ENCODE measurements around the gene IER2. TPM values are rescaled to one million over a fixed set of nuclear protein-coding genes. Genes with fewer than 3 reads are reported as not detected.

The IER2 gene
- total and polyA plus RNA-seq, 2 donors (not counting 3 experiments of a cell fraction or from before 2014, with no cell fraction given), result 60.6 to 81.6 TPM

GRCh38 chr19:13133241-13133870 lies 16.9 kb upstream of the IER2 start:
- Histone ChIP-seq H3K27ac (ENCODE audit: insufficient read depth, low read depth, low read length) (no peak overlapping the region), H3K9me1 (replicated peaks; ENCODE audit: control insufficient read depth, extremely low read depth, insufficient read depth, low read length) (no peaks in the 10 kb centered on the region), H3K4me3 (replicated peaks in 1 of 3; ENCODE audit: insufficient read depth in 1 of 3, low read depth in 1 of 3, low read length in 3 of 3) (no peak overlapping the region), H3K79me2 (ENCODE audit: control insufficient read depth, insufficient read depth, low read length) (peaks cover 58% of the 10 kb centered on the region), H3K9ac (replicated peaks; ENCODE audit: extremely low read depth, insufficient read depth, low read length) (no peak overlapping the region), H4K20me1 (replicated peaks; ENCODE audit: control insufficient read depth, extremely low read depth, insufficient read depth, low read length) (peaks cover 2% of the 10 kb centered on the region), H3K9me3 (replicated peaks; ENCODE audit: control insufficient read depth, insufficient read depth, low read length) (no peaks in the 10 kb centered on the region), H3K4me2 (ENCODE audit: insufficient read depth, low read length) (no peak overlapping the region), H3K27me3 (ENCODE audit: control insufficient read depth in 2 of 2, insufficient read depth in 2 of 2, low read length in 2 of 2) (no peaks in the 10 kb centered on the region), H2AFZ (ENCODE audit: low read depth, low read length) (no peak overlapping the region), H3K4me1 (ENCODE audit: control insufficient read depth, extremely low read depth, insufficient read depth, low read length) (no peaks in the 10 kb centered on the region), H3K36me3 (ENCODE audit: control insufficient read depth in 2 of 2, extremely low read depth in 1 of 2, insufficient read depth in 2 of 2, low read length in 2 of 2) (peaks cover 9 to 35% of the 10 kb centered on the region in 2 experiments)
- no peak for TF ChIP-seq JUN (IDR thresholded peaks at IDR 0.05; ENCODE audit: borderline replicate concordance, insufficient read depth, insufficient read length, low read depth)
- TF ChIP-seq POLR2AphosphoS5 (IDR thresholded peaks at IDR 0.05; ENCODE audit: insufficient read depth, low read depth, low read length), result no peak
- TF ChIP-seq POLR2A (IDR thresholded peaks at IDR 0.05; ENCODE audit: low read depth, low read length), result no peak
- no peak for TF ChIP-seq FOS (IDR thresholded peaks at IDR 0.05; ENCODE audit: borderline replicate concordance, insufficient read depth, low read length)
- TF ChIP-seq CTCF (IDR thresholded peaks at IDR 0.05; ENCODE audit: extremely low read depth in 1 of 2, insufficient read depth in 1 of 2, low read depth in 1 of 2, low read length in 2 of 2), result no peak
- CTCF ChIA-PET, result interaction anchor here (0.7 to 2.3 kb wide), 4 partner anchors 13 to 156 kb away, joined by 3 to 7 read pairs (median 4); no protein-coding TSS in a partner anchor
- POLR2A ChIA-PET, result interaction anchor here (1.1 kb wide), 1 partner anchor 31 kb away, joined by 3 read pairs; no protein-coding TSS in a partner anchor
- peak; percentile 25 for DNase-seq (ENCODE audit: low read depth, low spot score)
- dilution Hi-C loops (cut with MboI; ENCODE audit: extremely low pct_ligation_motif_present, low sequenced_read_pairs), result no loop called here
- intact Hi-C loops (cut with micrococcal nuclease), result no loop called here
- FAIRE-seq, result peak; percentile 70
- BruUV-seq (replicated peaks), result no TSS peak

GRCh38 chr19:13134626-13135025 lies 15.6 kb upstream of the IER2 start:
- no peak overlapping the region for H3K4me2 ChIP-seq (ENCODE audit: insufficient read depth, low read length)
- no peaks in the 10 kb centered on the region for H3K4me1 ChIP-seq (ENCODE audit: control insufficient read depth, extremely low read depth, insufficient read depth, low read length)
- peaks cover 12 to 36% of the 10 kb centered on the region in 2 experiments for H3K36me3 ChIP-seq (ENCODE audit: control insufficient read depth in 2 of 2, extremely low read depth in 1 of 2, insufficient read depth in 2 of 2, low read length in 2 of 2)
- CTCF ChIA-PET, result no interaction called here
- no peak overlapping the region for H3K27ac ChIP-seq (ENCODE audit: insufficient read depth, low read depth, low read length)
- no peak overlapping the region for H3K4me3 ChIP-seq (replicated peaks in 1 of 3; ENCODE audit: insufficient read depth in 1 of 3, low read depth in 1 of 3, low read length in 3 of 3)
- no peak for DNase-seq (ENCODE audit: low read depth, low spot score)
- dilution Hi-C loops (cut with MboI; ENCODE audit: extremely low pct_ligation_motif_present, low sequenced_read_pairs) (no loop called here), intact Hi-C loops (cut with micrococcal nuclease) (no loop called here)
- H3K9me3 ChIP-seq (replicated peaks; ENCODE audit: control insufficient read depth, insufficient read depth, low read length), result no peaks in the 10 kb centered on the region
- no peak for FAIRE-seq
- BruUV-seq (replicated peaks), result no TSS peak
- H3K9me1 ChIP-seq (replicated peaks; ENCODE audit: control insufficient read depth, extremely low read depth, insufficient read depth, low read length), result no peaks in the 10 kb centered on the region
- H4K20me1 ChIP-seq (replicated peaks; ENCODE audit: control insufficient read depth, extremely low read depth, insufficient read depth, low read length), result peaks cover 2% of the 10 kb centered on the region
- no peak overlapping the region for H2AFZ ChIP-seq (ENCODE audit: low read depth, low read length)
- no peaks in the 10 kb centered on the region for H3K27me3 ChIP-seq (ENCODE audit: control insufficient read depth in 2 of 2, insufficient read depth in 2 of 2, low read length in 2 of 2)
- no peak overlapping the region for H3K9ac ChIP-seq (replicated peaks; ENCODE audit: extremely low read depth, insufficient read depth, low read length)
- TF ChIP-seq POLR2A (IDR thresholded peaks at IDR 0.05; ENCODE audit: low read depth, low read length) (no peak), FOS (IDR thresholded peaks at IDR 0.05; ENCODE audit: borderline replicate concordance, insufficient read depth, low read length) (no peak), JUN (IDR thresholded peaks at IDR 0.05; ENCODE audit: borderline replicate concordance, insufficient read depth, insufficient read length, low read depth) (no peak), MYC (IDR thresholded peaks at IDR 0.05; ENCODE audit: low read depth, low read length) (no peak), POLR2AphosphoS5 (IDR thresholded peaks at IDR 0.05; ENCODE audit: insufficient read depth, low read depth, low read length) (no peak), EZH2 (IDR thresholded peaks at IDR 0.05; ENCODE audit: borderline replicate concordance, low read depth, low read length, severe bottlenecking) (no peak), GATA2 (IDR thresholded peaks at IDR 0.05; ENCODE audit: insufficient read depth, insufficient read length, low read depth, low read length) (no peak), MAX (IDR thresholded peaks at IDR 0.05; ENCODE audit: insufficient read depth, insufficient read length) (no peak), CTCF (IDR thresholded peaks at IDR 0.05; ENCODE audit: extremely low read depth in 1 of 2, insufficient read depth in 1 of 2, low read depth in 1 of 2, low read length in 2 of 2) (no peak)
- POLR2A ChIA-PET, result no interaction called here
- H3K79me2 ChIP-seq (ENCODE audit: control insufficient read depth, insufficient read depth, low read length), result peaks cover 45% of the 10 kb centered on the region

All from endothelial cell of umbilical vein (primary cell).